ENCODE data around the gene INHBA. TPM values are rescaled to one million over a fixed set of nuclear protein-coding genes. Genes with fewer than 3 reads are reported as not detected.

INHBA gene
- total and polyA plus RNA-seq, 7 donors: 0.05 to 0.49 (median 0.15) TPM

DNA sequence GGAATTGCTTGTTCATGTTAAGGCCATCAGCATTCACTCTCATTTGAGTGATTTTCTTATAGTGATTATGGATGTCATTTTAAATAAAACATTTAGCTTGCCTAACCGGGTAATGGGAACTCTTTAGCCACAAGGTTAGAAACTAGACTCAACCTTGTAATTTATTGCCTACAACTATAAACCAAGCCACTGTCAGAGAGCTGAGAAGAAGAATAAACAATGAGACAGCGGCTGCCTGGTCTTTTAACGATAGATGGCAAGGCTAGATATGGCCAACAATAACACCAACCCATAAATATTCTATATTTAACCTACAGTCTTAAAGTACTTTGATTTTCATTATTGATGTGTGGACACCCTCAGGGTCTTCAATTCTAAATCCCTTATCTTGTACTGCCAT, 27.8 kb upstream of the INHBA start:
- Histone ChIP-seq H3K9me3 (no peaks in the 10 kb centered on the region), H3K27me3 (ENCODE audit: insufficient read depth in 3 of 3, low read length in 2 of 3) (no peaks in the 10 kb centered on the region), H3K4me1 (no peaks in the 10 kb centered on the region), H3K27ac (no peak overlapping the region), H3K36me3 (ENCODE audit: insufficient read depth in 1 of 2, low read depth in 1 of 2) (no peaks in the 10 kb centered on the region), H3K4me3 (no peak overlapping the region)
- ATAC-seq (no peak), DNase-seq (no peak)
- intact Hi-C loops (cut with DNase I): no loop called here
- 41 to 46% (median 44%) methylated on average over 3 of the region's 3 CpGs for WGBS, 3 donors
- TF ChIP-seq, protein P1, sequence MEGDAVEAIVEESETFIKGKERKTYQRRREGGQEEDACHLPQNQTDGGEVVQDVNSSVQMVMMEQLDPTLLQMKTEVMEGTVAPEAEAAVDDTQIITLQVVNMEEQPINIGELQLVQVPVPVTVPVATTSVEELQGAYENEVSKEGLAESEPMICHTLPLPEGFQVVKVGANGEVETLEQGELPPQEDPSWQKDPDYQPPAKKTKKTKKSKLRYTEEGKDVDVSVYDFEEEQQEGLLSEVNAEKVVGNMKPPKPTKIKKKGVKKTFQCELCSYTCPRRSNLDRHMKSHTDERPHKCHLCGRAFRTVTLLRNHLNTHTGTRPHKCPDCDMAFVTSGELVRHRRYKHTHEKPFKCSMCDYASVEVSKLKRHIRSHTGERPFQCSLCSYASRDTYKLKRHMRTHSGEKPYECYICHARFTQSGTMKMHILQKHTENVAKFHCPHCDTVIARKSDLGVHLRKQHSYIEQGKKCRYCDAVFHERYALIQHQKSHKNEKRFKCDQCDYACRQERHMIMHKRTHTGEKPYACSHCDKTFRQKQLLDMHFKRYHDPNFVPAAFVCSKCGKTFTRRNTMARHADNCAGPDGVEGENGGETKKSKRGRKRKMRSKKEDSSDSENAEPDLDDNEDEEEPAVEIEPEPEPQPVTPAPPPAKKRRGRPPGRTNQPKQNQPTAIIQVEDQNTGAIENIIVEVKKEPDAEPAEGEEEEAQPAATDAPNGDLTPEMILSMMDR (IDR thresholded peaks at IDR 0.05): no peak

DNA sequence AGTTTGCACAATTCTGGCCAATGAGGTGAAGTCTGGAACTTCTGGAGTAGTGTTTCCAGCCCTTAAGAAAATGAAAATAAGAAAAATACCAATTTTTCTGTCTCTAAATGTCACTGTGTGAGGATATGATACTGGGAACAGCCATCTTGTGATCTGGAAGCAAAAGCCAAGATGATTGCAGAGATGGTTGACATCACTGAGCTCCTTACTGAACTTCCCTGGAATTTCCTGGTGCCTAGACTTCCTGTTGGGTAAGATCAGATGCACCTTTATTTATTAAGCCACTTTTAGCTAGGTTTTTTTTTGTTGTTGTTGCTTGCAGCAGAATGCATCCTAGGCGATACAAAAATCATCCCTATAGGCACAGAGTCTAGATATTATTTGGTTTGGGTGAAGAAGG, 27.3 kb upstream of the INHBA start:
- intact Hi-C loops (cut with DNase I): no loop called here
- Histone ChIP-seq H3K4me3 (no peak overlapping the region), H3K9me3 (no peaks in the 10 kb centered on the region), H3K27ac (no peak overlapping the region), H3K4me1 (no peaks in the 10 kb centered on the region), H3K36me3 (ENCODE audit: insufficient read depth in 1 of 2, low read depth in 1 of 2) (no peaks in the 10 kb centered on the region), H3K27me3 (ENCODE audit: insufficient read depth in 3 of 3, low read length in 2 of 3) (no peaks in the 10 kb centered on the region)
- TF ChIP-seq, protein P1 (IDR thresholded peaks at IDR 0.05): no peak
- DNase-seq: no peak
- 95 to 100% (median 99%) methylated on average over 1 of the region's 1 CpG for WGBS, 3 donors
- ATAC-seq: no peak

DNA sequence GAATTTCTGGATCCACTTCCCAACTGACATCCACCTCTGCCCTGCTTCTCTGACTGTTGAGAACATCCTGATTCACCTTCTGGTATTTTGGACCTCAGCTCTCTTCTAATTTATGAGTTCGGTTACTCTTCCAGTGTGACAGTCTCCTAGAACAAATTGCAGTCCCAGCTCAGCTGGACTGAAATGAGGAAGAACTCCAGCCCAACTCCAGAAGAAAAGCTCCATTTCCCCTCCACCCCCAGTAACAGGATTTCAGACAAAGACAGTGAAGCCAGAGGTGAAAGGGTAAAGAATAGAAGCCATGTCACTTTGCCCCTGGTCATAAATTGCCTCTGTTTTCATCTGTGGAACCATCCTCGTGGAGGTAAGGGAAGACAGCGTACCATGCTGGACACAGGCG, 26.2 kb upstream of the INHBA start:
- Histone ChIP-seq H3K4me1 (no peaks in the 10 kb centered on the region), H3K36me3 (ENCODE audit: insufficient read depth in 1 of 2, low read depth in 1 of 2) (no peaks in the 10 kb centered on the region), H3K27ac (no peak overlapping the region), H3K9me3 (no peaks in the 10 kb centered on the region), H3K4me3 (no peak overlapping the region), H3K27me3 (ENCODE audit: insufficient read depth in 3 of 3, low read length in 2 of 3) (no peaks in the 10 kb centered on the region)
- TF ChIP-seq, protein P1 (IDR thresholded peaks at IDR 0.05): no peak
- intact Hi-C loops (cut with DNase I): no loop called here
- WGBS, 3 donors: 76 to 82% (median 78%) methylated on average over 4 of the region's 4 CpGs
- ATAC-seq (no peak), DNase-seq (no peak)

DNA sequence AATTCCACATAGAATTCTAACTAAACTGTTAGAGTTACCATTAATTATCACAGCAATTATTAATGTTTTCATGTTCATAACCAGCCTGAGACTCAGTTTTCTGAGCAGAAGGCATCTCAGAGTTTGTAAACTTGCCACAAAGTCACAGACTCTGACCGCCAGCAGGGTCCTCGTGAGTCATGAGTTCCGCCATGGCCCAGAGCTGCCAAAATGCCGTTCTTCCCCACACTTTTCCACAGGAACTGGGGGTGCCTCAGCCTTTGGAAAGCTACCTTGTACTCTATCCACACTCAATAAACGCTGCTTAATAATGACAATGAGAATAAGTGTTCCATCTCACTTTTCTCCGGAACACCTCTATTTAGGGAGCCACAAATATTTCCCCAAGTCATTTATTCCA, 22.1 kb upstream of the INHBA start:
- 87 to 95% (median 90%) methylated on average over 6 of the region's 6 CpGs for WGBS, 3 donors
- no peak overlapping the region for H3K4me3 ChIP-seq
- intact Hi-C loops (cut with DNase I): no loop called here
- TF ChIP-seq, protein P1 (IDR thresholded peaks at IDR 0.05): no peak
- no peaks in the 10 kb centered on the region for H3K36me3 ChIP-seq (ENCODE audit: insufficient read depth in 1 of 2, low read depth in 1 of 2)
- ATAC-seq (no peak), DNase-seq (no peak)
- no peaks in the 10 kb centered on the region for H3K27me3 ChIP-seq (ENCODE audit: insufficient read depth in 3 of 3, low read length in 2 of 3)
- H3K9me3 ChIP-seq: no peaks in the 10 kb centered on the region
- H3K4me1 ChIP-seq: no peaks in the 10 kb centered on the region
- H3K27ac ChIP-seq: no peak overlapping the region

DNA sequence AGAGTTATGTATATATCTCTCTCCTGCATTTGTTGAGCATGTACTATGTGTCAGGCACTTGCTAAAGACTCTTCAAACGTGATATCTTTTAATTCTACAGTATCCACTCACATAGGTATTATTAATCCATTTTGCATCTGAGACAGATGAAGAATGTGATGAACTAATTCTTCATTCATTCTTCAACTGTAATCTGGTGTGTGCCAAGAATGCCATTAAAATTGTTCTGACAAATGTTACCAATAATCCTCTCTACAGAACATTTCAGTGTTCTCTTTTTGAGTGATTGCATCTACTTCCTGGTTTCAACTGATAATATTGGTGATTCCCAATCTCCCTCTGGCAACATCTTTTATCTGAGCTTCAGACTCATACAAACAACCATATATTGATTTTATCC, 18.0 kb upstream of the INHBA start:
- no peaks in the 10 kb centered on the region for H3K27me3 ChIP-seq (ENCODE audit: insufficient read depth in 3 of 3, low read length in 2 of 3)
- no peaks in the 10 kb centered on the region for H3K4me1 ChIP-seq
- no peak overlapping the region for H3K4me3 ChIP-seq
- no peak overlapping the region for H3K27ac ChIP-seq
- no peaks in the 10 kb centered on the region for H3K36me3 ChIP-seq (ENCODE audit: insufficient read depth in 1 of 2, low read depth in 1 of 2)
- ATAC-seq: no peak
- 35 to 53% (median 40%) methylated on average over 1 of the region's 1 CpG for WGBS, 3 donors
- intact Hi-C loops (cut with DNase I): no loop called here
- TF ChIP-seq, protein P1 (IDR thresholded peaks at IDR 0.05): no peak
- no peaks in the 10 kb centered on the region for H3K9me3 ChIP-seq
- no peak for DNase-seq

All from psoas muscle (tissue), 8 donors.